Upper lobe of left lung (tissue), 4 donors: ENCODE results near the gene ANKLE2.

Experiments
- CTCF ChIP-seq, 6 experiments: fragments of 450-650 bp in 4 of 6; fragments of 200-600 bp in 2 of 6; sonication (generic) in 2 of 6; IDR thresholded peaks; one replicate each; pipeline ENCODE4 v1.5.1; 2016 to 2019; ENCODE audit warnings: antibody characterized with exemption in 6 of 6
- EP300 ChIP-seq, 4 donors: sonication (generic); formaldehyde crosslinking; IDR thresholded peaks; one replicate each; pipeline ENCODE4 v1.5.1; 2017; ENCODE audit warnings: antibody characterized with exemption in 4 of 4, control low read depth in 2 of 4
- POLR2A ChIP-seq, 4 donors: fragments of 450-650 bp; IDR thresholded peaks; one replicate each; pipeline ENCODE4 v1.5.1; 2016 to 2017; ENCODE audit warnings: antibody characterized with exemption in 4 of 4, mild to moderate bottlenecking in 2 of 4
- POLR2AphosphoS5 ChIP-seq, 2 donors: sonication (generic); formaldehyde crosslinking; IDR thresholded peaks; one replicate each; pipeline ENCODE4 v1.5.1; 2017; ENCODE audit warnings: antibody characterized with exemption in 2 of 2

GRCh38 chr12:132787877-132788276 lies 26.2 kb upstream of the ANKLE2 start:
- TF ChIP-seq POLR2A (IDR thresholded peaks at IDR 0.05) (no peak), CTCF (IDR thresholded peaks at IDR 0.05) (no peak), POLR2AphosphoS5 (IDR thresholded peaks at IDR 0.05) (no peak), EP300 (IDR thresholded peaks at IDR 0.05) (no peak)
